ENCODE data around the gene SAXO1.

- TF ChIP-seq CTCF (IDR thresholded peaks at IDR 0.05 in 8 of 11, conservative IDR thresholded peaks at IDR 0.05 in 3 of 11) (no peak), POLR2AphosphoS5 (IDR thresholded peaks at IDR 0.05) (no peak)
These were observed 6.6 kb downstream of the SAXO1 start for GRCh38 chr9:19026375-19026774.
